Measurements from ENCODE around the gene OR4D1.

OR4D1 gene

DNA sequence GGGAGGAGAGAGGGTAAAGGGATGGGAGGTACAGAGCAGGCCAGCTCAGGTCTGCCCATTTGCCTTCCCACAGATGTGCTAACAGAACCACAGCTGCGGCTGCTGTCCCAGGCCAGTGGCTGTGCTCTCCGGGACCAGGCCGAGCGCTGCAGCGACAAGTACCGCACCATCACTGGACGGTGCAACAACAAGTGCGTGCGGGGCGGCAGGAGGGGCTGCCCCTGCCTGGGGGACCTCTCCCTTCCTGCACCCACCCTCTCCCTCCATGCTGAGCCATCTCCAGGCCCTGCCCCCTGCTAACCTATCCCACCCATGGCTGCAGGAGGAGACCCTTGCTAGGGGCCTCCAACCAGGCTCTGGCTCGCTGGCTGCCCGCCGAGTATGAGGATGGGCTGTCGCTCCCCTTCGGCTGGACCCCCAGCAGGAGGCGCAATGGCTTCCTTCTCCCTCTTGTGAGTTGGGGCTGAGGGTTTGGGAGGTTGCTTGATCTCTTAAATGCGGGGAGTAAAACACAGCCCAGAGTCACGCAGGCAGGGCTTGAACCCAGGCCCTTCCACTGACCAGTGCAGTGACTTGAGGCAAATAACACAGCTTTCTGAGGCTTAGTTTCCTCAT lies 45.6 kb downstream of the OR4D1 start:
- DNase-seq (ENCODE audit: low read depth in 2 of 2): no peak

DNA sequence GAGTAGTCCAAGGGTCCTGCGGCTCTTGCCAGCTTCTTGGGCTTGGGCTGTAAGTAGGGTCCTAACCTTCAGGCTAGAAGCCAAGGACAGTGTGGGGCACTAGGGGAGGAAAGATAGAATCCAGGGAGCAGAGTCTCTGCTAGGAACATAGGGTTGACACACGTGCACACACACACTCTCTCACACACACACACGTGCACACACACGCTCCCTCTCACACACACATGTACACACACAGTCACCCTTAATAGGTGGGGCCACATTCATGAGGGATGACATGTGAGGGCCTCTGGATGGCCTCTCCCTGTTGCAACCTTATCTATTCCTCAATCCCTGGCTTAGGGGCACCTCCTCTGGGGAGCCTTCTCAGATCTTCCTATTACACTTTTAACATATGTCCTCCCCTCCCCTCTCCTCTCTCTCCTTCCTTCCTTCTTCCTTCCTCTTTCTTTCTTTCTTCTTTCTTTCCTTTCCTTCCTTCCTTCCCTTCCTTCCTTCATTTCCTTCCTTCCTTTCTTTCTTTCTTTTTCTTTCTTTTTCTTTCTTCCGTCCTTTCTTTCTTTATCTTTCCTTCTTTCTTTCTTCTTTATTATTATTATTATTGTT lies 47.4 kb downstream of the OR4D1 start:
- DNase-seq (ENCODE audit: low read depth in 2 of 2): no peak

DNA sequence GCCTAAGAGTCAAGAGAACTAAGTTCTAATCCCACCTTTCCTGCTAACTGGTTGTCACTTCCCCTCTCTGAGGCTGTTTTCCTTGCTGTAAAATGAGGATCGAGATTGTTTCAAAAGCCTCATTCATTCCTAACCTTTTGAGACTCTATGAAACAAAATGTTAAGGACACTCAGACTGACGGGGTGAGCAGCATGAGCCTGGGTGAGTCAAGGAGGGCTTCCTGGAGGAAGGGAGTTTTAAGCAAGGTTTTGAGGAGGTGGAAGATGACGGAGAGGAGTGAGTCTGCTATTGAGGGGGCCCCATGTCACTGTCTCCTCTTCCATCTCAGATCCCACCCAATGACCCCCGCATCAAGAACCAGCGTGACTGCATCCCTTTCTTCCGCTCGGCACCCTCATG lies 48.4 kb downstream of the OR4D1 start:
- no peak for DNase-seq (ENCODE audit: low read depth in 2 of 2)

DNA sequence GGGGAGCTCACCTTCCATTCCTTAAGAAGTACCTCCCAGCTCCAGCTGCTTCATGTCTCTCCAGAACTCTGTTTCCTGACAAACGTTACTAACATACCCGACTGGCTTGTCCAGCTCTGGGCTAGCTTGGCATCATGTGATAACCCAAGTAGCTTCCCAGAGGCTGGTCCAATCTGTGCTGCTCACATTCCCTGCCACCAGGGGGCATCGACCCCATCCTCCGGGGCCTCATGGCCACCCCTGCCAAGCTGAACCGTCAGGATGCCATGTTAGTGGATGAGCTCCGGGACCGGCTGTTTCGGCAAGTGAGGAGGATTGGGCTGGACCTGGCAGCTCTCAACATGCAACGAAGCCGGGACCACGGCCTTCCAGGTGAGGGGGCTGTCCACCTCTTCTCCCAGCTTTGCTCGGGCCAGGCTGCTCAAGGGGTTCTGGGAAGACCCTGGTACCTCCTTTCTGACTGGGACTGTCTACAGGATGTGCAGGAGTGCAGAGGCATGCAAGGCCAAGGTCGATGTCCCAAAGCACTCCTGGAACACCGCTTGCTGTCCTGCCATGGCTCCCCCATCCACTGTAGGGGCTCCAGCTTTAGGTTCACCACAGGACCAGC lies 51.9 kb downstream of the OR4D1 start:
- peak in 1 of 2 donors; percentile 13 for DNase-seq (ENCODE audit: low read depth in 2 of 2)

DNA sequence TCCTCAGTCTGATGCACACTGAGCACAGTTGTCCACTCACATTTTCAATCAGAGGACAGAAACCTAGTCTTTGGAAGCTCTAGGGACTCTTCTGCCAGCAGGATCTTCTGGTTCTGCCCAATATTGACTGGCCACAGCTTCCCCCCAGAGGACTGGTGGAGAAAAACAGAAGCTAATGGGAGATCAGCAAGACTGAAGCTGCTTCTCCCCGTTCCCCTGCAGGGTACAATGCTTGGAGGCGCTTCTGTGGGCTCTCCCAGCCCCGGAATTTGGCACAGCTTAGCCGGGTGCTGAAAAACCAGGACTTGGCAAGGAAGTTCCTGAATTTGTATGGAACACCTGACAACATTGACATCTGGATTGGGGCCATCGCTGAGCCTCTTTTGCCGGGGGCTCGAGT lies 54.7 kb downstream of the OR4D1 start:
- DNase-seq (ENCODE audit: low read depth in 2 of 2): no peak

DNA sequence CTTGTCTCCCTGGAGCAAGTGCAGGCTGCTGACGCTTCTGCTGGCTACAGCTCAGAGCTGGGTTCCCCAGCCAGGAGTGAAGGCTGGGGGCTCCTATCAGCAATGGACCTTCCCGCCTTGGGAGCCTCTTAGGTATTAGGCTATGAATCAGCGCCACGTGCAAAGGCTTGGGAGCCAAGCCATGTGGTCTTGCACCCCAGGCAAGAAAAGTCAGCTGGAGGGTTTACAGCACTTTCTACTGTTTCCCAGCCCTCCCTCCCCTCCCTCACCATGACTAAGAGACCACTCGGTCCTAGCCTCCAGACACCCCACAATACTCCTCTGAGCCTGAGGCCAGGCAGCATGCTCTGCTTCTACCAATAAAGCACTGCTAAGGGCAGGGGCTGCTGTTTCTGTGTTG lies 56.6 kb downstream of the OR4D1 start:
- no peak for DNase-seq (ENCODE audit: low read depth in 2 of 2)

DNA sequence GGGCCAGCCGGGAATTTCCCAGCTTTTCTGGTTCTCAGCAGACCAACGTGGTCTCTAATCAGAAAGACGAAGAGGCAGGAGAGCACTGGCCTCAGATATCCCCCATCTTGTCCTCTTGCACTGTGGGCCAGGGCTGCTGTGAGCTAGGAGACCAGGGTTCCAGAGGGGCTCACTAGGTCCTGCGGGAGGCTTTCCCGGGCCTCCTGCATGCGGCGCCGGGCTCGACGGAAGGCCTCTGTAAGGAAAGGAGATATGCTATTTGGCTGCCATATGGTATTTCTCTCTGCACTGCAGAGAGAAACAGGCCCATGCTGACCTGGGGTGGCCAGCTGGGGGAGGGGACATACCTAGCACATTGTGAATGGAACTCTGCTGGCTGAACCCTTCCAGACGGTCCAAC lies 57.8 kb downstream of the OR4D1 start:
- DNase-seq (ENCODE audit: low read depth in 2 of 2): no peak

DNA sequence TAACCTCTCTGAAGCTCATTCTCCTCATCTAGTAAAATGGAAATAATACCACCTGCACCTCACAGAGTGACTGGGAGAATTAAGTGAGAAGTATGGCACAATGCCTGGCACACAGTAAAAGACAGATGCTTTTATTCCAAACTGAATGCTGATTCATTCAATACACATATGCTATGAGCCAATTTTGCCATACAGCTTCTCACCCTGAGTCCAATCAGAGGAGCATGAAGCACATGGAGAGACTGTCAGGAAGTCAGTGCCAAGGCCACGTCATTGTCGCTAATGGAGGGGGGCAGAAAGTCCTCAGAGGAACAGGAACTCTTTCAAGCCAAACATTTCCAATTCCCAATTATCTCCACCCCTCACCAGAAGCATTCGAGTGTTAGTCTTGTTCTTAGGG lies 59.3 kb downstream of the OR4D1 start:
- DNase-seq (ENCODE audit: low read depth in 2 of 2): no peak

DNA sequence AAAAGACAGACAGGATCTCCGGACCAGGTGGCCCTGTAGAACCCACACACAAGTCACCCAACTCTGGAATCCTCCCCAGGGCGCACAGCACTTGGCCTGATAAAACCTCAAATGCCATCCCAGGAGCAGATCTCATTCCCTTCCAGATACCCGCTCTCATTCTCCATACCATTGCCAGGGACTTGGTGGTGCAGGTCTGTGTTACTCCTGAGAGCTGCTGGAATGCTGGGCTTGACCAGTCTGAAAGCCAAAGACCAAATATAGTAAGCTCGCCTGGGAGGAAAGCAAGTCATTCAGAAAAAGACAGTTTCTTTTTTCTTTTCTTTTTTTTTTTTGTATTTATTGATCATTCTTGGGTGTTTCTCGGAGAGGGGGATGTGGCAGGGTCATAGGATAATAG lies 60.2 kb downstream of the OR4D1 start:
- no peak for DNase-seq (ENCODE audit: low read depth in 2 of 2)

Data from stimulated activated CD8-positive, alpha-beta memory T cell treated with anti-CD3 and anti-CD28 coated beads, Interleukin-15, amount 100 ng/mL, for 4 hours (primary cell).